Neural progenitor cell (in vitro differentiated cells): ENCODE data around the gene ABI3BP. TPM values are rescaled to one million over a fixed set of nuclear protein-coding genes. Genes with fewer than 3 reads are reported as not detected.

ENCODE experiments used
- DNase-seq: peaks from one replicate; pipeline ENCODE4 v3.0.0-alpha.2; 2016; ENCODE audit warnings: low spot score
- H2AFZ ChIP-seq: fragments of 200-600 bp; sonication (generic); replicated peaks from 2 replicates; pipeline ENCODE4 v1.6.1; 2016; ENCODE audit warnings: antibody characterized with exemption
- H3F3A ChIP-seq: fragments of 200-600 bp; sonication (generic); 2 replicates; pipeline ENCODE4 v1.6.1; 2016; ENCODE audit warnings: antibody characterized with exemption, low read depth
- H3K27ac ChIP-seq: fragments of 200-600 bp; sonication (generic); 2 replicates; pipeline ENCODE4 v1.5.1; 2016; ENCODE audit warnings: mild to moderate bottlenecking
- H3K27me3 ChIP-seq: fragments of 200-600 bp; sonication (generic); 2 replicates; pipeline ENCODE4 v1.6.1; 2016; ENCODE audit warnings: mild to moderate bottlenecking, moderate library complexity
- H3K36me3 ChIP-seq: fragments of 200-600 bp; sonication (generic); 2 replicates; pipeline ENCODE4 v1.5.1; 2016
- H3K4me1 ChIP-seq: fragments of 200-600 bp; sonication (generic); 2 replicates; pipeline ENCODE4 v1.6.1; 2016; ENCODE audit warnings: mixed run types
- H3K4me2 ChIP-seq: fragments of 200-600 bp; sonication (generic); 2 replicates; pipeline ENCODE4 v1.6.1; 2016
- H3K4me3 ChIP-seq: fragments of 200-600 bp; sonication (generic); 2 replicates; pipeline ENCODE4 v1.5.1; 2016
- H3K79me2 ChIP-seq: fragments of 200-600 bp; sonication (generic); 2 replicates; pipeline ENCODE4 v1.6.1; 2016; ENCODE audit warnings: low read depth
- H3K9ac ChIP-seq: fragments of 200-600 bp; sonication (generic); 2 replicates; pipeline ENCODE4 v1.6.1; 2016
- H3K9me3 ChIP-seq: fragments of 200-600 bp; sonication (generic); 2 replicates; pipeline ENCODE4 v1.5.1; 2016; ENCODE audit warnings: low read depth
- H4K20me1 ChIP-seq: fragments of 200-600 bp; sonication (generic); 2 replicates; pipeline ENCODE4 v1.6.1; 2016; ENCODE audit warnings: low read depth
- H3K27ac Mint-ChIP-seq: 3 replicates; pipeline ENCODE4 v1.8.0; 2021; ENCODE audit warnings: mixed read lengths
- H3K27me3 Mint-ChIP-seq: 2 replicates; pipeline ENCODE4 v1.8.0; 2022; ENCODE audit warnings: low read depth, mild to moderate bottlenecking, inconsistent platforms, moderate library complexity, mixed read lengths; ENCODE audit not compliant: insufficient read depth
- H3K36me3 Mint-ChIP-seq: 3 replicates; pipeline ENCODE4 v1.8.0; 2021; ENCODE audit warnings: mixed read lengths
- H3K4me1 Mint-ChIP-seq: 3 replicates; pipeline ENCODE4 v1.8.0; 2021; ENCODE audit warnings: mixed read lengths
- H3K4me3 Mint-ChIP-seq: 3 replicates; pipeline ENCODE4 v1.8.0; 2021; ENCODE audit warnings: mild to moderate bottlenecking, moderate library complexity, mixed read lengths
- H3K9me3 Mint-ChIP-seq: 3 replicates; pipeline ENCODE4 v1.8.0; 2020; ENCODE audit warnings: mixed read lengths
- EZH2 ChIP-seq: fragments of 200-600 bp; sonication (generic); IDR thresholded peaks from 2 replicates; pipeline ENCODE4 v1.6.1; 2017; ENCODE audit warnings: antibody characterized with exemption, mild to moderate bottlenecking, moderate library complexity
- EZH2phosphoT487 ChIP-seq: fragments of 200-600 bp; sonication (generic); IDR thresholded peaks from 2 replicates; pipeline ENCODE4 v1.6.1; 2017; ENCODE audit warnings: antibody characterized with exemption
- total RNA-seq: library from RNA; depleted of rRNA; stranded (reverse); fragments of >200 nt; gene quantifications from 2 replicates; pipeline ENCODE4 v1.2.3, GENCODE V29; 2015; ENCODE audit warnings: low replicate concordance
- TF ChIP-seq, protein P1 (sequence below): fragments of 200-600 bp; sonication (generic); IDR thresholded peaks from 2 replicates; pipeline ENCODE4 v1.5.1; 2017; ENCODE audit warnings: antibody characterized with exemption, mild to moderate bottlenecking

ABI3BP gene
- total RNA-seq, 1 donor from 2014 or later = not detected

DNA sequence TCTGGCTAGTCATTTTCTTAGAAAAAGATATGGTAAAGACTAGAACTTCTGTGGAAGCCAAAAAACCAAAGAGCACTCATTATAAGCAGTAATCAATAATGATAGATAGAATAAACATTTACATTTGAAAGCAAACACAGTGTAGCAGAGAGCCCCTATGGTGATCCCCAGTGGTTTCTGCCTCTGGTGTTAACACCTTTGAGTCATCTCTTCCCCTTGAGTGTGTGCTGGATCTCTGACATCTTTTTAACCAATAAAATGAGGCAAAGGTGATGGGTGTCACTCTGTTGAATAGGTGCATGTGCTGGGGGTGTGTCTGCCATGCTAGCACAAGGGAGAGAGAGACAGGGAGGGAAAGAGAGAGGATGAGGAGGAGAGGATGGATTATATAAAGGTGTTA, 162.3 kb downstream of the ABI3BP start:
- Mint-ChIP-seq H3K9me3 (no peaks in the 10 kb centered on the region), H3K4me3 (no peak overlapping the region), H3K4me1 (peaks cover 4% of the 10 kb centered on the region), H3K27ac (no peak overlapping the region), H3K36me3 (no peaks in the 10 kb centered on the region), H3K27me3 (no peaks in the 10 kb centered on the region)
- Histone ChIP-seq H3K79me2 (no peaks in the 10 kb centered on the region), H3K9ac (no peak overlapping the region), H2AFZ (no peak overlapping the region), H3K27me3 (no peaks in the 10 kb centered on the region), H3K4me1 (peaks cover 6% of the 10 kb centered on the region), H3K4me3 (no peak overlapping the region), H3K27ac (no peak overlapping the region), H4K20me1 (no peaks in the 10 kb centered on the region), H3K4me2 (no peak overlapping the region), H3K9me3 (no peaks in the 10 kb centered on the region), H3K36me3 (no peaks in the 10 kb centered on the region), H3F3A (no peaks in the 10 kb centered on the region)
- no peak for DNase-seq
- no peak for TF ChIP-seq EZH2
- TF ChIP-seq EZH2phosphoT487 = no peak
- TF ChIP-seq, protein P1, sequence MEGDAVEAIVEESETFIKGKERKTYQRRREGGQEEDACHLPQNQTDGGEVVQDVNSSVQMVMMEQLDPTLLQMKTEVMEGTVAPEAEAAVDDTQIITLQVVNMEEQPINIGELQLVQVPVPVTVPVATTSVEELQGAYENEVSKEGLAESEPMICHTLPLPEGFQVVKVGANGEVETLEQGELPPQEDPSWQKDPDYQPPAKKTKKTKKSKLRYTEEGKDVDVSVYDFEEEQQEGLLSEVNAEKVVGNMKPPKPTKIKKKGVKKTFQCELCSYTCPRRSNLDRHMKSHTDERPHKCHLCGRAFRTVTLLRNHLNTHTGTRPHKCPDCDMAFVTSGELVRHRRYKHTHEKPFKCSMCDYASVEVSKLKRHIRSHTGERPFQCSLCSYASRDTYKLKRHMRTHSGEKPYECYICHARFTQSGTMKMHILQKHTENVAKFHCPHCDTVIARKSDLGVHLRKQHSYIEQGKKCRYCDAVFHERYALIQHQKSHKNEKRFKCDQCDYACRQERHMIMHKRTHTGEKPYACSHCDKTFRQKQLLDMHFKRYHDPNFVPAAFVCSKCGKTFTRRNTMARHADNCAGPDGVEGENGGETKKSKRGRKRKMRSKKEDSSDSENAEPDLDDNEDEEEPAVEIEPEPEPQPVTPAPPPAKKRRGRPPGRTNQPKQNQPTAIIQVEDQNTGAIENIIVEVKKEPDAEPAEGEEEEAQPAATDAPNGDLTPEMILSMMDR = no peak

DNA sequence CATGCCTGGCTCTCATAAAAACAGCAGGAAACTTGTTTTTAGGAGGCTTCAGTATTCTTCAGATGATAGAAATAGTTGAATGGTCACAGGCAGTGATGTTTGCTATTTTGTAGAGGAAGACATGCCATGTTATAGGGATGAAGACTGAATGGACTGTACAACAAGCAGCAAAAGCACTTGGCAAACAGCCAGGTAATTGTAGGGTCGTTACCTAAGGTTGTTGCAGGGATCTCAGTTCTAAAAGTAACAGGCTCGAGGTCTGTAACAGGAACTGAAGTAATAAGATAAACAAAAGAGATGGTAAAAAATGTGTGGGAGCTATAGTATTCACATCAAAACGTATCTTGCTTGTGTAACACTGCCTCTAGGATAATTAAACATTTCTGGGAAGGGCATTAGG, 167.6 kb downstream of the ABI3BP start:
- Histone ChIP-seq H3K27ac (no peak overlapping the region), H3K79me2 (no peaks in the 10 kb centered on the region), H4K20me1 (no peaks in the 10 kb centered on the region), H2AFZ (no peak overlapping the region), H3K4me2 (no peak overlapping the region), H3K27me3 (no peaks in the 10 kb centered on the region), H3F3A (no peaks in the 10 kb centered on the region), H3K9me3 (no peaks in the 10 kb centered on the region), H3K9ac (no peak overlapping the region), H3K4me3 (no peak overlapping the region), H3K4me1 (no peaks in the 10 kb centered on the region), H3K36me3 (no peaks in the 10 kb centered on the region)
- Mint-ChIP-seq H3K27ac (no peak overlapping the region), H3K27me3 (no peaks in the 10 kb centered on the region), H3K9me3 (no peaks in the 10 kb centered on the region), H3K36me3 (no peaks in the 10 kb centered on the region), H3K4me1 (no peaks in the 10 kb centered on the region), H3K4me3 (no peak overlapping the region)
- no peak for DNase-seq
- TF ChIP-seq, protein P1 = no peak
- TF ChIP-seq EZH2 (no peak), EZH2phosphoT487 (no peak)

DNA sequence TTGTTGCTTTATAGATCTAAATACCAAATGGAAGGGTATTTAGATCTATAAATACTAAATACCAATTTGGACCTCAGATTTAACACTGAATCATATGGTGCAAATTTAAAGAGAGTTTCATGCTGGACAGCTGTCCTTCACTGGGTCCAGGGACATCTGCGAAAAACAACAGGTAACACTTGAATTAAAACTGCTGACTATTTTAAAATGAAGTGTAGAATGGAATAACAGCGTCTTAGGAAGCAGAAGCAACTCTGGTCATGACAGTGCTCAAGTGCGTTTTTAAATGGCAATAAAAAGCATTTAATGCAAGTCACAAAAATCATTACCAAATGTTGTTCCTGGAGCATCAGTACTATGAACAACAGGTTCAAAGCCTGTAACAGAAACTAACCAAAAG, 177.6 kb downstream of the ABI3BP start:
- H3K4me1 ChIP-seq = no peaks in the 10 kb centered on the region
- H3K27ac ChIP-seq = no peak overlapping the region
- no peak overlapping the region for H3K27ac Mint-ChIP-seq
- no peak overlapping the region for H2AFZ ChIP-seq
- no peaks in the 10 kb centered on the region for H3K79me2 ChIP-seq
- no peaks in the 10 kb centered on the region for H3K4me1 Mint-ChIP-seq
- no peak overlapping the region for H3K4me3 ChIP-seq
- no peaks in the 10 kb centered on the region for H3K36me3 Mint-ChIP-seq
- H3K4me2 ChIP-seq = no peak overlapping the region
- no peaks in the 10 kb centered on the region for H3K9me3 Mint-ChIP-seq
- H3K4me3 Mint-ChIP-seq = no peak overlapping the region
- H3K27me3 Mint-ChIP-seq = no peaks in the 10 kb centered on the region
- H3K9me3 ChIP-seq = no peaks in the 10 kb centered on the region
- peaks cover 15% of the 10 kb centered on the region for H3K27me3 ChIP-seq
- no peaks in the 10 kb centered on the region for H3F3A ChIP-seq
- no peak overlapping the region for H3K9ac ChIP-seq
- no peaks in the 10 kb centered on the region for H3K36me3 ChIP-seq
- H4K20me1 ChIP-seq = no peaks in the 10 kb centered on the region
- no peak for DNase-seq
- TF ChIP-seq EZH2phosphoT487 (no peak), EZH2 (no peak)
- TF ChIP-seq, protein P1 = no peak
